ENCODE results near the gene ZNF547.
"Not testable (repeated sequence)": the region's sequence is repeated elsewhere in the genome, so short reads cannot be mapped to it uniquely, and the experiment has no call there.

The ZNF547 gene

DNA sequence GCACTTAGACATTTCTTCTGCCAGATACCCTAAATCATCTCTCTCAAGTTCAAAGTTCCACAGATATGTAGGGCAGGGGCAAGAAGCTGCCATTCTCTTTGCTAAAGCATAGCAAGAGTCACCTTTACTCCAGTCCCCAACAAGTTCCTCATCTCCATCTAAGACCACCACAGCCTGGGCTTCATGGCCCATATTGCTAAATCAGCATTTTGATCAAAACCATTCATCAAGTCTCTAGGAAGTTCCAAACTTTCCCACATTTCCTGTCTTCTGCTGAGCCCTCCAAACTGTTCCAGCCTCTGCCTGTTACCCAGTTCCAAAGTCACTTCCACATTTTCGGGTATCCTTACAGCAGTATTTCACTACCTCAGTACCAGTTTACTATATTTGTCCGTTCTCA, 11.3 kb downstream of the ZNF547 start:
- DNase-seq (ENCODE audit: low read depth in 2 of 2), result not testable (repeated sequence)

DNA sequence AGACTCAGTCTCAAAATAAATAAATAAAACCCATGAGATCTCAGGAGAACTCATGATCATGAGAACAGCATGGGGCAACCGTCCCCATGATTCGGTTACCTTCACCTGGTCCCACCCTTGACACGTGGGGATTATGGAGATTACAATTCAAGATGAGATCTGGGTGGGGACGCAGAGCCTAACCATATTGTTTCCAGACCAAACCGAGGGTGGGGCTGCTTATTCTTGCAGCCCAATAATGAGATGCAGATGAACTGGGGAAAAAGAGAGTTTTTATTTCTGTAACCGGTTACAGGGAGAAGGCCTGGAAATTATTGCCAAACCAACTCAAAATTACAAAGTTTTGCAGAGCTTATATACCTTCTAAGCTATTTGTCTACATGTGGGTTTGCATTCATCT, 12.8 kb downstream of the ZNF547 start:
- no peak for DNase-seq (ENCODE audit: low read depth in 2 of 2)

DNA sequence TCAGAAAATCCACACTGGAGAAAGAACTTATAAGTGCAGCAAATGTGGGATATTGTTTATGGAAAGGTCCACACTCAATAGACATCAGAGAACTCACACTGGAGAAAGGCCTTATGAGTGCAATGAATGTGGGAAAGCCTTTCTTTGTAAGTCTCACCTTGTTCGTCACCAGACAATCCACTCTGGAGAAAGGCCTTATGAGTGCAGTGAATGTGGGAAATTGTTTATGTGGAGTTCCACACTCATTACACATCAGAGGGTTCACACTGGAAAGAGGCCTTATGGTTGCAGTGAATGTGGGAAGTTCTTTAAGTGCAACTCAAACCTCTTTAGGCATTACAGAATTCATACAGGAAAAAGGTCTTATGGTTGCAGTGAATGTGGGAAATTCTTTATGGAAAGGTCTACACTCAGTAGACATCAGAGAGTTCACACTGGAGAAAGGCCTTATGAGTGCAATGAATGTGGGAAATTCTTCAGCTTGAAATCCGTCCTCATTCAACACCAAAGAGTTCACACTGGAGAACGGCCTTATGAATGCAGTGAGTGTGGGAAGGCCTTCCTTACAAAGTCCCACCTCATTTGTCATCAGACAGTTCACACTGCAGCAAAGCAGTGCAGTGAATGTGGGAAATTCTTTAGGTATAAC, 14.3 kb downstream of the ZNF547 start:
- no peak for DNase-seq (ENCODE audit: low read depth in 2 of 2)

DNA sequence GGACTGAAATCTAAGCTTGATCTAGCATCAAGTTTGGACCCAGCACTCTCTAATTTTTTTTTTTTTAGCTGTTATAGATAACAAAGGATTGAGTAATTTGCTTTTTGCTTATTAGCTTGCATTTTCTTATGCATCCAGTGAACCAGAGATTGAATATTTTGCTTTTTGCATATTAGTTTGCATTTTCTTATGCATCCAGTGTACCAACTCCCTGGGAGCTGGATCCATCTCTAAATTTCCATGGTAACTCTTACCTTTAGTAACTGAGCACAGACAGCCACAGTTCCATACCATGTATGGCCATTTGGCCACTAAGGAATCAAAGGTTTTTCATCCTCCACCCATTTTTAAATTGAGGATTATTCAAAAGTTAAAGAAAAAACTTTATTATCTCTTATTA, 17.6 kb downstream of the ZNF547 start:
- no peak for DNase-seq (ENCODE audit: low read depth in 2 of 2)

DNA sequence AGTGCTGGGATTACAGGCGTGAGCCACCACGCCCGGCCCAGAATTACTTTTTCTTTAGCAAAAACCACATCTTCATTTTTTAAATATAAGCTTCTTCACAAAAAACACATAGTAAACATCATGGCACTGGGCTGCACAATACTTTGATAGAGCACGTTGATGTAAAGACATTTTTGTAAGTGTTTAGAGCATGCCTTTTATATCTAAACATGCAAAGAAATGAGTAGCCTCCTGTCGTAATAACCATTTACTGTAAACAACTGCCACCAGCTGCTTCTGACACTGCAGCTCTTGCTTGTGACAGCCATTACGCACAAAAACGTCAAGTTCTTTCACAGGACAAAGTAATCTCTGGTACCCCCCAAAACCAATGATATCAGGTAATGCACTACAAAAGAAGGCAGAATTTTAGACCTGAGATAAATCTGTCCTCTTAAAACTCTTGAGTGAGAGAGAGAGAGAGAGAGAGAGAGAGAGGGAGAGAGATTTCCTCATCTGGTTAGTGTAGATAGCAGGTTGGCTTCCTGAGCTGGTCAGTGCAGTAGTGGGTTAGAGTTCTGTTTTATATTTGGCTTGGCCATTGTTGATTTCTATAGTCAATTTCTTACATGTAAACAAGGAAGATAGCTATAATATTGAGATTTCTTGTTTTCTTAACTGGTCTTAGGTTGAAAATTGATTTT, 19.6 kb downstream of the ZNF547 start:
- no peak for DNase-seq (ENCODE audit: low read depth in 2 of 2)

DNA sequence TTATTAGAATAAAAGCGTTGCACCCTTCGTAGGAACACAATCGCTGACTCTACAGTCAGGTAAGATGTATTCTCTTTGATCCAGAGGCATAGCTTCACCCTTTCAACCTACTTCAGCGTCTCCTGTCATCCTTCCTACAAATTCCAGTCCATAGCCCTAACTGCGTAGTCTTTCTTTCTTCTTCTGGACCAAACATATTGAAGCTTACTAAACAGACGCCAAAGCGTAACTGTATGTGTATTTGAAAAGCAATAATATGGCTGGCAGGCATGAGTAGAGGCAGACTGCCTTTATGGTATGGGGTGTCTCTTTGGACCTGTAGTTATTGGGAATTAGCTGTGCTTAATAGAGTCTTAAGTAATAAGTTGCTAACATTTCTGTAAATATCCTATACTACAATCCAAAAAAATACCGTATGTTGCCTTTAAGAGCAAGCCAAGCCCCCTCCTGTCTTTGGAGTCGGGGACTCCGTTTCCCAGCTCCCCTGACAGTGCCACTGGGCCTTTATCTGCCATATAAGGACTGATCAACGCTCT, 25.9 kb downstream of the ZNF547 start:
- DNase-seq (ENCODE audit: low read depth in 2 of 2), result no peak

DNA sequence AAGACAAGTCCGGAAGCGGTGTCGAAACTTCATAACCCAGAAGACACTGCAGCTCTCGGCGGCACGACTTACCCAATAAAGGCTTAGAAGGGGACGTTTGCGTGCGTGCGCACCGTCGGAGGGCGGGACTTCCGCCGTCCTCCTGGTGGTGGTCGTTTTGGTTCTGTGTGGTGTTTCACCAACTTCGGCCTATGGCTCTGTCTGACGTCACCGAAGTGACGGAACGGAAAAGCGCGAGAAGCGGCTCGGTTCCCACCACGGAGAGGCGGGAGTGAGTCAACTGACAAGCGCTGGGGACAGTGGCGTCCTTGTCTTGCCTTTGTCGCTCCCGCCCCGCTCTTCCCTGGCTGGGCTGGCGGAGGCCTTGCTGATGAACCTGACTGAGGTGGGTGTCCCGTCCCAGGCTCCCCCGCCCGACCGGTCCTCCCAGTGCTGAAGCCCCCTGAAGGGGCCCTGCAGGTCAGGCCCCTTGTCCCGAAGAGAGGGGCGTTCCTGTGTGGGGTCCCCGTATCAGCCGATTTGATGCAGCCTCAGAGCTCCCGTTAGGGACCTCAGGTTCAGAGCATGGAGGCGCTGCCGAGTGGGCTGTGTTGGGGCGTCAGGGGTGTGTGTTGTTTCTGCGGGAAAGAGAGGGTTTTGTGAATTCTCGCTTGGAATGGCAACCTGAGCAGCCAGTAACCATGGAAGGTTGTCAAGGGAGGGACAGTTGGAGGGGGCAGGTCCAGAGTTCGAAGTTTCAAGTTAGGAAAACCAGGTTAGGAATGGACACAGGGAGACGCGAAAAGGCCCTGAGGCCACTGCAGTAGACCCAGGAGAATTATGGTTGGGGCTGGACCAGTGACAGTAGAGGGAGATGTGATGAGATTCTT, 26.6 kb downstream of the ZNF547 start, which contains the start of gene ZNF548:
TSS of gene ZNF548 (plus strand) at position 125 of the 869 bp plus-strand sequence. CDS start at position 371, 246 bp downstream.
- DNase-seq (ENCODE audit: low read depth in 2 of 2), result peak; percentile 97 to 98

DNA sequence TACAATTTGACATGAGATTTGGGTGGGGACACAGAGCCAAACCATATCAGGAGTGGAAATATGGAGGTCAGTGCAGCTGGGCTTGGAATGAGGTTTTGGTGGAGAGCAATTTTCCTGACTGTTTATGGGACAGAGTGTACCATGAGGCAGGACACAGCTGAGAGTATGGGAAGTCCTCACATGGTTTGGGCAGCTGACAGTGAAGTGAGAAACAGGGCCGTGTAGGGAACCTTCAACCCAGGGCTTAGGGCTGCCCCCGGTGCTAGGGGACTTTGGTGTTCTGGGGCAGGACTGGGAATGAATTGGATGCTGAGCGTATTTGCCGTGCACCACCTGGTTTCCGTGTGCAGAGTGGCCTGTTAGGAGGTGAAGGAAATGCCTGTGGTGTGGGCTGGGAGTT, 32.4 kb downstream of the ZNF547 start:
- DNase-seq (ENCODE audit: low read depth in 2 of 2), result no peak

DNA sequence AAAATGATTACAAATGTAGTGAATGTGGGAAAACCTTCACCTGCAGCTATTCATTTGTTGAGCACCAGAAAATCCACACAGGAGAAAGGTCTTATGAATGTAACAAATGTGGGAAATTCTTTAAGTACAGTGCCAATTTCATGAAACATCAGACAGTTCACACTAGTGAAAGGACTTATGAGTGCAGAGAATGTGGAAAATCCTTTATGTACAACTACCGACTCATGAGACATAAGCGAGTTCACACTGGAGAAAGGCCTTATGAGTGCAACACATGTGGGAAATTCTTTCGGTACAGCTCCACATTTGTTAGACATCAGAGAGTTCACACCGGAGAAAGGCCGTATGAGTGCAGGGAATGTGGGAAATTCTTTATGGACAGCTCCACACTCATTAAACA, 35.5 kb downstream of the ZNF547 start:
- DNase-seq (ENCODE audit: low read depth in 2 of 2), result no peak

DNA sequence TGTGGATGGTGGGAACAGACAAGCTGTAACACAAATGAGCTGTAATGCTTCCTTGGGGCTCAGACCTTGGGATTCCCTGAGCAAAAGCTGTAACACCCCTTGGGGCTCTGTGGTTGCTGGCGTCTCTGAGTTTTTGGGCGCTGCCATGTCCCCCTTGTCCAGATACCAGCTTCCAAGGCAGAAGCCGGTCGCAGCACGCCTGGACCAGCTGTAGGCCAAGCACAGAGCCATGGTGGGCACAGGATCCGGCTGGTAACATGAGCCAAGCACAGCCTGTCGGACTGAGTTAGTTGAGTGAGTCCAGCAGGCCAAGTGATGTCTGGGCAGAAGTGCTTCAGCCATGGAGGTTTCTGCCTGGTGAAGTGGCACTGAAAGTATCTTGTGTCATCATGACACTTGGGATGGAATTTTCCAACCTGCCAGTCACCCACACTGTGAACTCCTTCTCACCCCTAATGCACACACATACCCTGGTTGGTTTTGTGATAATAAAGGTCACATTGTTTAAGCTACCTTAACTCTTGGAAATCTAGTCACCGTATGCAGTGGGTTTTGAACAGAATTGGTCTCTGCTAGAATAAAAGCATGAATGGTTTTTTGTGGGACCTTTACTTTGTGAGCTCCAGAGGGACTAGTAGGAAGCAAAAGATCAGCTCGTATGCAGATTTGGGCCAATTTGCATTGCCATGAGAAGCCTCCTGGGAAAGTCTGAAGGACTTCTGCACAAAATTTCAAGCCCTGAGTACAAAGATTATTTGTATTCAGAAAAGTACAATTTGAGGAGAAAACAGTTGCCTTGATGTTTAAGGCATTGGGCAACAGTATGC, 40.6 kb downstream of the ZNF547 start:
- DNase-seq (ENCODE audit: low read depth in 2 of 2), result no peak

DNA sequence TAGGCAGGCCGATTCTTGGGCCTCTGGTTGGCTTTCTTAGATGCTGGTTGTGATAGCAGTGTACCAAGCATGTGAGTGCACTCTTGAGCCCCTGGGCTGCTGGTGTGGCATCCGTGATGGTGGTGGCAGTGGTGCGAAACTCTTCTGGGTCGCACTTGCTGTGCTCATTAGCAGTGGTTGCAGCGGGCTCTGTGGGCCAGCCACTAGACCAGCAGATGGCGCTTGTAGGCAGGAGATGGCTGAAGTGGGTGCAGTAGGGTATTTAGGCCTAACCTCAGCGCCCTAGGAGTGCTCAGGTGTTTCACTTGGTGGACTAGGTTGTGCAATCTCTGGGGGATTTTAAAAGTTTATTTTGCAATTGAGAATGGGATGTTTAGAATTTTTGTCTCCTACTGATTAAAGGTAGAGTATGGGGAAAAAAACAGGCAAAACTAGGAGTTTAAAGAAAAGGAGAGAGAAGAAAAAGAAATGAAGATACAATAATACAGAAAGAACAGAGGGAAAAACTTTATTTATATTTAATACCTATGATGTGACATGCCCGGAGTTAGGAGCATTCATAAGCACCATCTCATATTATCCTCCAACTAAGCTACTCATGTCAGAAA, 43.3 kb downstream of the ZNF547 start:
- peak; percentile 26 to 48 for DNase-seq (ENCODE audit: low read depth in 2 of 2)

DNA sequence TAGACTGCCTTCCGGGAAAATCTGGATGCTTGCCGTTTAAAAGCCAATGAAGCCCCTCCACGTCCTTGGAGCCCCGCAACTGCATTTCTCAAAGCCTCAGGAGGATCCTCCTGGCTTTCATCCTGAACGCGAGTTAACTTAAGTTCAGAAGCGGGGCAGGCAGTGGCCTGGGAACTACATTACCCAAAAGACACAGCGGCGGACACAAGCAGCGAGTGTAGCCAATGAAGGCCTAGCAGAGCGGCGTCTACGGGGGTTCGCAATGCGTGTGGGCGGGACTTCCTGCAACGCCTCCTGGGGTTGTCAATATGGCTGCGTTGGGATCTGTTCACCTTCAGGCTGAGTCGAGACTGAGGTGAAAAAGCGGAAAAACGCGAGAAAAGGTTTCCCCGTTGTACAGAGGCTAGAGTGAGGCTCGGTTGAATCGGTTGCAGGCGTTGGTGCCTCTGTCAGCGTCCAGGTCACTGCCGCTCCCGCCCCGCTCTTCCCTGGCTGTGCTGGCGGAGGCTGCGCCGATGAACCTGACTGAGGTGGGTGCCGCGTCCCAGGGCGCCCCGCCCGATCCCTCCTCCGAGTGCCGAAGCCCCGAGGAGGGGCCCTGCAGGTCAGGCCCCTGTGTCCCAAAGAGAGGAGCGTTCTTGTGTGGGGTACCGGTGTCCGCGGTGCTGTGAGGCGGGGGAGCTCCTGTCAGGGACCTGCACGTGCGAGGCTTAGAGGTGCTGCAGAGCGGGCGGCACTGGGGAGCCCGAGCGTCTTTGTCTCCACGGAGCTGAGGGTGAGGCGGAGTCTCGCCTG, 47.7 kb downstream of the ZNF547 start, which contains the start of gene ZNF17:
TSS of gene ZNF17 (plus strand) at position 285 of the 795 bp plus-strand sequence. CDS start 2,455 bp downstream, outside the sequence.
- peak; percentile 81 to 90 for DNase-seq (ENCODE audit: low read depth in 2 of 2)

DNA sequence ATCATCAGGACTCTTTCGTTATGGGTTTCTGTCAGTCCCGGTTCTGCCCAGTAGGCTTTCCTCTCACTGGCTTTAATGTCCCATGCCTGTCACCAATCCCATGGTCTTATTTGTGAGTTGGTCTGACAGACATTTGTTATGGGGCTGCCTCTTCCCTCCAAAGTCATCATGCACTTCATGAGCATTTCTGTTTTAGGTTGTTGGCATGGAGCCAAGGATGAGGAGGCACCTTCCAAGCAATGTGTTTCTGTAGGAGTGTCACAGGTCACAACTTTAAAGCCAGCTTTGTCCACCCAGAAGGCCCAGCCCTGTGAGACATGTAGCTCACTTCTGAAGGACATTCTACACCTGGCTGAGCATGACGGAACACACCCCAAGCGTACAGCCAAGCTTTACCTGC, 56.1 kb downstream of the ZNF547 start:
- DNase-seq (ENCODE audit: low read depth in 2 of 2), result no peak

DNA sequence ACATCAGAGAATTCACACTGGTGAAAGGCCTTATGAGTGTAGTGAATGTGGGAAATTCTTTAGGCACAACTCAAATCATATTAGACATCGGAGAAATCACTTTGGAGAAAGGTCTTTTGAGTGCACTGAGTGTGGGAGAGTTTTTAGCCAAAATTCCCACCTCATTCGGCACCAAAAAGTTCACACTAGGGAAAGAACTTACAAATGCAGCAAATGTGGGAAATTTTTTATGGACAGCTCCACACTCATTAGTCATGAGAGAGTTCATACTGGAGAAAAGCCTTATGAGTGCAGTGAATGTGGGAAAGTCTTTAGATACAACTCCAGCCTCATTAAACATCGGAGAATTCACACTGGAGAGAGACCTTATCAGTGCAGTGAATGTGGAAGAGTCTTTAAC, 57.7 kb downstream of the ZNF547 start:
- no peak for DNase-seq (ENCODE audit: low read depth in 2 of 2)
